Measurements from ENCODE around the gene ZNF771.

DNA sequence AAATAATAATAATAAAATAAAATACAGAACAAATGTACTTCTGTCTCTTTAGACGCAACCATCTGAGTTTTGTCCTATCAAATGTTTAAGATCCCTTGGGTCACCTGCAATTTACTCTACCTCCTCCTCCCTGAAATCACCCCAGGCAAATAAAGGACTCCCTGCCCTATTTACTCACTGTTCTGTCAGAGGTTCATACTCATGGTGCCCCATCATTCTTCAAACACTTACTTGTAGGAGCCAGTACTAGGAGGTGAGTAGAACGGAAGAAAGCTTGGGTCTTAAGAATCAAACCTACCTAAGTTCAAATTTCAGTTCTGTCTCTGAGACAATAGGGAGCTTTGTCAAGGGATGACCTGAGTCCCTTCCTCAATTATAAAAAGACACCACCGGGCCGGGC lies 40.9 kb upstream of the ZNF771 start:
- TF ChIP-seq, protein P1, sequence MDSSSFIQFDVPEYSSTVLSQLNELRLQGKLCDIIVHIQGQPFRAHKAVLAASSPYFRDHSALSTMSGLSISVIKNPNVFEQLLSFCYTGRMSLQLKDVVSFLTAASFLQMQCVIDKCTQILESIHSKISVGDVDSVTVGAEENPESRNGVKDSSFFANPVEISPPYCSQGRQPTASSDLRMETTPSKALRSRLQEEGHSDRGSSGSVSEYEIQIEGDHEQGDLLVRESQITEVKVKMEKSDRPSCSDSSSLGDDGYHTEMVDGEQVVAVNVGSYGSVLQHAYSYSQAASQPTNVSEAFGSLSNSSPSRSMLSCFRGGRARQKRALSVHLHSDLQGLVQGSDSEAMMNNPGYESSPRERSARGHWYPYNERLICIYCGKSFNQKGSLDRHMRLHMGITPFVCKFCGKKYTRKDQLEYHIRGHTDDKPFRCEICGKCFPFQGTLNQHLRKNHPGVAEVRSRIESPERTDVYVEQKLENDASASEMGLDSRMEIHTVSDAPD (CRISPR knock-in tag; IDR thresholded peaks at IDR 0.05) = no peak
- TF ChIP-seq ZNF253 (CRISPR knock-in tag; conservative IDR thresholded peaks at IDR 0.05) = no peak
- TF ChIP-seq RAD21 (CRISPR knock-in tag; conservative IDR thresholded peaks at IDR 0.05 in 1 of 2, IDR thresholded peaks at IDR 0.05 in 1 of 2) = no peak

All from K562 (cell line).